GM18873 (cell line): ENCODE measurements around the gene SERINC2.
"Not testable (repeated sequence)": the region's sequence is repeated elsewhere in the genome, so short reads cannot be mapped to it uniquely, and the experiment has no call there.

Experiments used
- ATAC-seq: cut with Tn5 transposase; IDR thresholded peaks from one replicate; pipeline ENCODE4 v1.9.1; 2021; ENCODE audit warnings: mild to moderate bottlenecking, moderate library complexity, moderate number of reproducible peaks; ENCODE audit not compliant: unreplicated experiment, low FRiP score

Gene SERINC2

GRCh38 chr1:31382379-31382989, 30.5 kb upstream of the SERINC2 start:
- no peak for ATAC-seq

GRCh38 chr1:31383967-31384366, 29.0 kb upstream of the SERINC2 start:
- no peak for ATAC-seq

GRCh38 chr1:31386576-31387243, 26.3 kb upstream of the SERINC2 start:
- not testable (repeated sequence) for ATAC-seq

GRCh38 chr1:31387612-31388011, 25.4 kb upstream of the SERINC2 start:
- ATAC-seq: no peak

- ATAC-seq: no peak
Measured at GRCh38 chr1:31389616-31390015, 23.4 kb upstream of the SERINC2 start.

GRCh38 chr1:31390071-31390470, 22.9 kb upstream of the SERINC2 start:
- no peak for ATAC-seq

- ATAC-seq: no peak
Measured at GRCh38 chr1:31393463-31393862, 19.6 kb upstream of the SERINC2 start.

- ATAC-seq: no peak
Measured at GRCh38 chr1:31394584-31395193, 18.3 kb upstream of the SERINC2 start.

- no peak for ATAC-seq
Measured at GRCh38 chr1:31396633-31397351, 16.2 kb upstream of the SERINC2 start.

- ATAC-seq: no peak
Measured at GRCh38 chr1:31397360-31398095, 15.5 kb upstream of the SERINC2 start.

- ATAC-seq: no peak
Measured at GRCh38 chr1:31398246-31398645, 14.8 kb upstream of the SERINC2 start.

- no peak for ATAC-seq
Measured at GRCh38 chr1:31399976-31400375, 13.0 kb upstream of the SERINC2 start.

GRCh38 chr1:31400393-31400792, 12.6 kb upstream of the SERINC2 start:
- no peak for ATAC-seq

- no peak for ATAC-seq
Measured at GRCh38 chr1:31401241-31401640, 11.8 kb upstream of the SERINC2 start.

GRCh38 chr1:31405578-31406245, 7.3 kb upstream of the SERINC2 start:
- no peak for ATAC-seq

- ATAC-seq: no peak
Measured at GRCh38 chr1:31407029-31407626, 5.9 kb upstream of the SERINC2 start.

- ATAC-seq: no peak
Measured at GRCh38 chr1:31408788-31409318, 4.2 kb upstream of the SERINC2 start.

GRCh38 chr1:31409946-31410858, 2.8 kb upstream of the SERINC2 start:
- ATAC-seq: no peak
